HL-60 (cell line): ENCODE results near the gene VPS26A.

Experiments used
- GABPA ChIP-seq: IDR thresholded peaks from 2 replicates; pipeline ENCODE4 v1.6.1; 2012; ENCODE audit warnings: low read depth
- POLR2AphosphoS5 ChIP-seq: IDR thresholded peaks from 2 replicates; pipeline ENCODE4 v1.6.1; 2012; ENCODE audit warnings: low read depth
- SPI1 ChIP-seq: IDR thresholded peaks from 2 replicates; pipeline ENCODE4 v1.6.1; 2012; ENCODE audit warnings: low read depth, mild to moderate bottlenecking, borderline replicate concordance
- TF ChIP-seq, protein P1 (sequence below): IDR thresholded peaks from one replicate; pipeline ENCODE4 v1.5.1; 2011; ENCODE audit warnings: low read length, control low read depth, inconsistent platforms; ENCODE audit not compliant: insufficient read depth
- TF ChIP-seq, protein P2 (sequence below): IDR thresholded peaks from 2 replicates; pipeline ENCODE4 v1.6.1; 2012; ENCODE audit warnings: low read depth; ENCODE audit not compliant: insufficient replicate concordance

DNA sequence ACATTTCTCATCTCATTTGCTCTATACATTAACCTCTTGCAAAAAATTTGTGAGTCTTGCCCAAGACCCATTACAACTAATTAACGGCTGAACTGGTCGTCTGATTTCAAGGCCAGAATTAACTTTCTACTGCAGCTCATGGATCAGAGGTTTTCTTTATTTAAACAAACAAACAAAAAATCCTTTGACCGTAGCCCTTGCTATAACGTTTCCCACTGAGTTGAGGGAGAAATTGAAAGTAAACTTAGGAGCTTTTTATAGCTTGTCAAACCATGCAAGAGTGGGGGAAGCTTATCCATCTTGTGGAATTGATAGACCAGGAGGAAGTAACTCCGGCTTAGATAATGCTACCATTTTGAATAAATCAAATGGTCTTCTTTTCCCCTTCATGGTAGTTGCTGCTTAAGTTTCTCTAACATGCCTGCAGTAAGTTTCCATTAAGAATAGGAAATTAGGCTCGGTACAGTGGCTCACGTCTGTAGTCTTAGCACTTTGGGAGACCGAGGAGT, 32.8 kb upstream of the VPS26A start:
- TF ChIP-seq, protein P1, sequence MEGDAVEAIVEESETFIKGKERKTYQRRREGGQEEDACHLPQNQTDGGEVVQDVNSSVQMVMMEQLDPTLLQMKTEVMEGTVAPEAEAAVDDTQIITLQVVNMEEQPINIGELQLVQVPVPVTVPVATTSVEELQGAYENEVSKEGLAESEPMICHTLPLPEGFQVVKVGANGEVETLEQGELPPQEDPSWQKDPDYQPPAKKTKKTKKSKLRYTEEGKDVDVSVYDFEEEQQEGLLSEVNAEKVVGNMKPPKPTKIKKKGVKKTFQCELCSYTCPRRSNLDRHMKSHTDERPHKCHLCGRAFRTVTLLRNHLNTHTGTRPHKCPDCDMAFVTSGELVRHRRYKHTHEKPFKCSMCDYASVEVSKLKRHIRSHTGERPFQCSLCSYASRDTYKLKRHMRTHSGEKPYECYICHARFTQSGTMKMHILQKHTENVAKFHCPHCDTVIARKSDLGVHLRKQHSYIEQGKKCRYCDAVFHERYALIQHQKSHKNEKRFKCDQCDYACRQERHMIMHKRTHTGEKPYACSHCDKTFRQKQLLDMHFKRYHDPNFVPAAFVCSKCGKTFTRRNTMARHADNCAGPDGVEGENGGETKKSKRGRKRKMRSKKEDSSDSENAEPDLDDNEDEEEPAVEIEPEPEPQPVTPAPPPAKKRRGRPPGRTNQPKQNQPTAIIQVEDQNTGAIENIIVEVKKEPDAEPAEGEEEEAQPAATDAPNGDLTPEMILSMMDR = no peak
- TF ChIP-seq, protein P2, sequence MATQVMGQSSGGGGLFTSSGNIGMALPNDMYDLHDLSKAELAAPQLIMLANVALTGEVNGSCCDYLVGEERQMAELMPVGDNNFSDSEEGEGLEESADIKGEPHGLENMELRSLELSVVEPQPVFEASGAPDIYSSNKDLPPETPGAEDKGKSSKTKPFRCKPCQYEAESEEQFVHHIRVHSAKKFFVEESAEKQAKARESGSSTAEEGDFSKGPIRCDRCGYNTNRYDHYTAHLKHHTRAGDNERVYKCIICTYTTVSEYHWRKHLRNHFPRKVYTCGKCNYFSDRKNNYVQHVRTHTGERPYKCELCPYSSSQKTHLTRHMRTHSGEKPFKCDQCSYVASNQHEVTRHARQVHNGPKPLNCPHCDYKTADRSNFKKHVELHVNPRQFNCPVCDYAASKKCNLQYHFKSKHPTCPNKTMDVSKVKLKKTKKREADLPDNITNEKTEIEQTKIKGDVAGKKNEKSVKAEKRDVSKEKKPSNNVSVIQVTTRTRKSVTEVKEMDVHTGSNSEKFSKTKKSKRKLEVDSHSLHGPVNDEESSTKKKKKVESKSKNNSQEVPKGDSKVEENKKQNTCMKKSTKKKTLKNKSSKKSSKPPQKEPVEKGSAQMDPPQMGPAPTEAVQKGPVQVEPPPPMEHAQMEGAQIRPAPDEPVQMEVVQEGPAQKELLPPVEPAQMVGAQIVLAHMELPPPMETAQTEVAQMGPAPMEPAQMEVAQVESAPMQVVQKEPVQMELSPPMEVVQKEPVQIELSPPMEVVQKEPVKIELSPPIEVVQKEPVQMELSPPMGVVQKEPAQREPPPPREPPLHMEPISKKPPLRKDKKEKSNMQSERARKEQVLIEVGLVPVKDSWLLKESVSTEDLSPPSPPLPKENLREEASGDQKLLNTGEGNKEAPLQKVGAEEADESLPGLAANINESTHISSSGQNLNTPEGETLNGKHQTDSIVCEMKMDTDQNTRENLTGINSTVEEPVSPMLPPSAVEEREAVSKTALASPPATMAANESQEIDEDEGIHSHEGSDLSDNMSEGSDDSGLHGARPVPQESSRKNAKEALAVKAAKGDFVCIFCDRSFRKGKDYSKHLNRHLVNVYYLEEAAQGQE = peak; percentile 12
- TF ChIP-seq POLR2AphosphoS5 = peak; percentile 32; the same call in 1 of the 2 replicates
- TF ChIP-seq SPI1 = no peak
- TF ChIP-seq GABPA = no peak
